Omental fat pad (tissue), 4 donors: ENCODE data around the gene SETDB2. TPM values are rescaled to one million over a fixed set of nuclear protein-coding genes. Genes with fewer than 3 reads are reported as not detected.
A peak's percentile ranks its signal among the peaks of the same experiment; 100 is the strongest.

Experiments used
- ATAC-seq: fragments of 150-250 bp; one replicate; pipeline ENCODE4 v1.9.1; 2016; ENCODE audit warnings: mild to moderate bottlenecking, moderate library complexity; ENCODE audit not compliant: low FRiP score
- DNase-seq: peaks from one replicate; pipeline ENCODE4 v3.0.0-alpha.2; 2019; ENCODE audit warnings: low spot score
- total RNA-seq, 4 donors: library from RNA; depleted of rRNA; stranded (reverse); fragments of >200 nt; gene quantifications; one replicate each; pipeline ENCODE4 v1.1.0, GENCODE V29; 2016
- TF ChIP-seq, protein P1 (sequence below), 3 donors: fragments of 450-650 bp; IDR thresholded peaks; one replicate each; pipeline ENCODE4 v1.5.1; 2016 to 2017; ENCODE audit warnings: antibody characterized with exemption in 3 of 3, mild to moderate bottlenecking in 3 of 3, moderate library complexity in 2 of 3

The SETDB2 gene
- total RNA-seq, 4 donors from 2014 or later, result 5.6 to 9.6 (median 6.6) TPM

DNA sequence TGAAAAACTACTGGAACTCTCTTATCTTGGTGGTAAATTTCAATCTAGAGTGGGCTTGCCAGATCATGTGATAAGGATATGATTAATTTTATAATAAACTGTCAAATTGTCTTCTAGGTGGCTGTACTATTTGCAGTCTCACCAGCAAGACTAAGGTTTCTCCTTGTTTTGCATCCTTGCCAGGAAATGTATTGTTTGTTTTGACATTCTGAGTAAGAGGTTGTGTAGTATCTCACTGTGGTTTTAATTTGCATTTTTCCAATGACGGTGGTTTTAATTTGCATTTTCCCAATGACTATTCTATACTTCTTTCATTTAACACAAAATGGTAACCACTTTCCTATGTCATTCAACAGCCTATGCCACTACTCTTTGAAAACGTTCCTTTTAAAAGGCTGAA lies 2.2 kb upstream of the SETDB2 start:
- DNase-seq (no peak), ATAC-seq (no peak)
- TF ChIP-seq, protein P1, sequence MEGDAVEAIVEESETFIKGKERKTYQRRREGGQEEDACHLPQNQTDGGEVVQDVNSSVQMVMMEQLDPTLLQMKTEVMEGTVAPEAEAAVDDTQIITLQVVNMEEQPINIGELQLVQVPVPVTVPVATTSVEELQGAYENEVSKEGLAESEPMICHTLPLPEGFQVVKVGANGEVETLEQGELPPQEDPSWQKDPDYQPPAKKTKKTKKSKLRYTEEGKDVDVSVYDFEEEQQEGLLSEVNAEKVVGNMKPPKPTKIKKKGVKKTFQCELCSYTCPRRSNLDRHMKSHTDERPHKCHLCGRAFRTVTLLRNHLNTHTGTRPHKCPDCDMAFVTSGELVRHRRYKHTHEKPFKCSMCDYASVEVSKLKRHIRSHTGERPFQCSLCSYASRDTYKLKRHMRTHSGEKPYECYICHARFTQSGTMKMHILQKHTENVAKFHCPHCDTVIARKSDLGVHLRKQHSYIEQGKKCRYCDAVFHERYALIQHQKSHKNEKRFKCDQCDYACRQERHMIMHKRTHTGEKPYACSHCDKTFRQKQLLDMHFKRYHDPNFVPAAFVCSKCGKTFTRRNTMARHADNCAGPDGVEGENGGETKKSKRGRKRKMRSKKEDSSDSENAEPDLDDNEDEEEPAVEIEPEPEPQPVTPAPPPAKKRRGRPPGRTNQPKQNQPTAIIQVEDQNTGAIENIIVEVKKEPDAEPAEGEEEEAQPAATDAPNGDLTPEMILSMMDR (IDR thresholded peaks at IDR 0.05), result no peak

DNA sequence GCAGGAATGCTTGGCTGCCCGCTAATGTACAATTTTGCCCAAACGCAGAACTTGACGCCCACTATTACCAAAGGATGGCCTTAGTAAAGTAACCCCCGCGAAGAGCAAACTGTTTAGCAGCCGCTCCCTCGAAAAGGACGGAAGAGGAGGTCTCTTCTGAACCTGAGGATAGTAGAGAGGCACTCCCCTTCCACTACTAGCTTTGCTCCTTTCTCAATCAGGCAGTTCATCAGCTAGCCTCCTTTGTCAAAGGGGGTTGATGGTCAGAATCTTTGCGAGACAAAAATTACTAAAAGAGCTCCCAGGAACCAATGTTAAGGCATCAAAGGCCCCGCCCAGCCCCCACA lies 744 bp upstream of the SETDB2 start:
- DNase-seq (no peak), ATAC-seq (peak; percentile 4)
- TF ChIP-seq, protein P1 (IDR thresholded peaks at IDR 0.05), result no peak

DNA sequence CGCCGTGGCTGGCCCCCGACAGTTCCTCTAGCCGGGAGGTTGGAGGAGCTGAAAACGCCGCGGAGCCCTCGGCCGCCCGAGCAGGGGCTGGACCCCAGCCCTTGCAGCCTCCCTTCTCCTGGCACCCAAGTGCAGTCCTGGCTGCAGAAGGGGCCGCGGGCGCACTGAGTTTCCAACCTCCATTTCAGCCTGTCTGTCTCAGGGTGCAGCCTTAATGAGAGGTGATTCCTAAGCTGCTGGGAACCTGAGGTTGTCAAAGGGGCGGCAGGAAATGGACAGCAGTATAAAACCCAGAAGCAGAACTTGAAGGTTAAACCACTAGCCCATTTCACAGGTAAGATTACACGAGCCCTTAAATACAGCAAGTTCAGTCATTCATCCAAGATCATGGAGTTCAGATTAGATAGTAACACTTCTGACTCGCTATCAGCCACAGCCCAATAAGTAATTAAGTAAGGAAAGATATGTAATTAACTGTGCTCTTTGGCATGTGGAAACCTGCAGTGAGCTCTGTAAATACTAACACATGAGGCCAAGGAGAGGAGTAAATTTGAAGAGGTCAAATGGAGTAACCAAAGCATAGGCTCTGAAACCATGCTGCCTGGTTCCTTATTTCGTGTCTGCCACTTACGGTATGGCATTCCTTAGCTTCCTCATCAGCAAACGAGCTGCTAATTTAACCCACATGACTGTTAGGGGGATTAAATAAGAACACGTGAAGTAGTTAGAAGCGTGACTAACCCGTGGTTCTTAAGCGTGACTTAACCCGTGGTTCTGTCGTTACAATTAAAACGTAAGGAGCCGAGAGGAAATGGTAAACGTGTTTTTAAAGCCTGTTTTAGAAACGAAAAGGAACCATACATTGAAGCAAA lies 686 bp downstream of the SETDB2 start:
- ATAC-seq, result no peak
- TF ChIP-seq, protein P1 (IDR thresholded peaks at IDR 0.05), result no peak
- DNase-seq, result no peak

GRCh38 chr13:49446473-49446872 lies 2.4 kb downstream of the SETDB2 start:
- DNase-seq, result no peak
- no peak for ATAC-seq
- TF ChIP-seq, protein P1 (IDR thresholded peaks at IDR 0.05), result no peak

DNA sequence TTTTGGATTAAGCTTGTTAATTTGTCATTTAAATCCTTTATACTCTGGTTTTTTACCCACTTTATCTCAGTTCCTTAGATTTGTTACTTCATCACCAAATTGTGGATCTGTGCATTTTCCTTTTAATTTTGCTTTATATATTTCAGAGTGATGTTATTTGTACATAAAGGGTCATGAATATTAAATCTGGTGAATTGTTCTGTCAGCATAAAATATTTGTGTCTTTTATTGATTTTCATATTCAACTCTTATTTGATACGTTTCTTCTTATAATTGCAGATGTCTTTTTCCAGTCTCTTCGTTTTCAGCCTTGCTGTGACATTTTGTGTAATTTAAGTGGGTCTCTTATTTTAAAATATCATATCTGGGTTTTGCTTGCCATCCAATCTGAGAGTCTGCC lies 4.7 kb downstream of the SETDB2 start:
- TF ChIP-seq, protein P1 (IDR thresholded peaks at IDR 0.05), result no peak
- ATAC-seq, result no peak
- DNase-seq, result no peak

- ATAC-seq (no peak), DNase-seq (no peak)
- TF ChIP-seq, protein P1 (IDR thresholded peaks at IDR 0.05), result no peak
These were observed 6.2 kb downstream of the SETDB2 start for GRCh38 chr13:49450105-49450819.
